BE2C (cell line): ENCODE results near the gene HS3ST4.

Experiments used
- DNase-seq: peaks from one replicate; pipeline ENCODE4 v3.0.0-alpha.2; 2020
- H3K27me3 ChIP-seq: fragments of 250-450 bp; sonication (Bioruptor Pico); 2 replicates; pipeline ENCODE4 v1.5.1; 2020; ENCODE audit warnings: mild to moderate bottlenecking
- H3K36me3 ChIP-seq: fragments of 250-450 bp; sonication (Bioruptor Pico); 2 replicates; pipeline ENCODE4 v1.5.1; 2020; ENCODE audit warnings: mild to moderate bottlenecking
- H3K4me1 ChIP-seq: fragments of 250-450 bp; sonication (Bioruptor Pico); 2 replicates; pipeline ENCODE4 v1.5.1; 2020
- H3K4me3 ChIP-seq: 2 replicates; pipeline ENCODE4 v1.5.1; 2011; ENCODE audit warnings: low read depth, low read length
- H3K9me3 ChIP-seq: fragments of 250-450 bp; sonication (Bioruptor Pico); 2 replicates; pipeline ENCODE4 v1.5.1; 2020
- CTCF ChIP-seq: IDR thresholded peaks from 2 replicates; pipeline ENCODE4 v1.5.1; 2012; ENCODE audit warnings: mild to moderate bottlenecking, low read depth, low read length

The HS3ST4 gene

GRCh38 chr16:26139884-26140283, 448.1 kb downstream of the HS3ST4 start:
- Histone ChIP-seq H3K9me3 (no peaks in the 10 kb centered on the region; the same call in 1 of the 2 replicates), H3K36me3 (no peaks in the 10 kb centered on the region), H3K27me3 (no peaks in the 10 kb centered on the region), H3K4me1 (no peaks in the 10 kb centered on the region), H3K4me3 (no peak overlapping the region)
- no peak for TF ChIP-seq CTCF
- no peak for DNase-seq

- TF ChIP-seq CTCF, result no peak
- Histone ChIP-seq H3K4me1 (no peaks in the 10 kb centered on the region), H3K9me3 (no peaks in the 10 kb centered on the region), H3K4me3 (no peak overlapping the region), H3K36me3 (no peaks in the 10 kb centered on the region), H3K27me3 (no peaks in the 10 kb centered on the region)
- no peak for DNase-seq
These were observed 457.8 kb downstream of the HS3ST4 start for GRCh38 chr16:26149364-26150190.

- Histone ChIP-seq H3K4me1 (no peaks in the 10 kb centered on the region), H3K9me3 (no peaks in the 10 kb centered on the region), H3K36me3 (no peaks in the 10 kb centered on the region), H3K27me3 (no peaks in the 10 kb centered on the region), H3K4me3 (no peak overlapping the region)
- DNase-seq, result no peak
- no peak for TF ChIP-seq CTCF
These were observed 463.5 kb downstream of the HS3ST4 start for GRCh38 chr16:26155221-26155620.

GRCh38 chr16:26157319-26157718, 465.6 kb downstream of the HS3ST4 start:
- Histone ChIP-seq H3K27me3 (no peaks in the 10 kb centered on the region), H3K4me1 (no peaks in the 10 kb centered on the region), H3K4me3 (no peak overlapping the region), H3K36me3 (no peaks in the 10 kb centered on the region), H3K9me3 (no peaks in the 10 kb centered on the region)
- no peak for TF ChIP-seq CTCF
- no peak for DNase-seq

GRCh38 chr16:26158142-26158759, 466.5 kb downstream of the HS3ST4 start:
- H3K27me3 ChIP-seq, result no peaks in the 10 kb centered on the region
- no peak for TF ChIP-seq CTCF
- no peaks in the 10 kb centered on the region for H3K36me3 ChIP-seq
- no peak for DNase-seq
- no peak overlapping the region for H3K4me3 ChIP-seq
- H3K4me1 ChIP-seq, result no peaks in the 10 kb centered on the region
- H3K9me3 ChIP-seq, result no peaks in the 10 kb centered on the region
